Measurements from ENCODE around the gene METAP1.
"Not testable (repeated sequence)": the region's sequence is repeated elsewhere in the genome, so short reads cannot be mapped to it uniquely, and the experiment has no call there.

METAP1 gene

GRCh38 chr4:99102634-99103033, 107.1 kb downstream of the METAP1 start:
- no peak for DNase-seq

GRCh38 chr4:99103166-99103565, 107.6 kb downstream of the METAP1 start:
- DNase-seq = no peak

DNA sequence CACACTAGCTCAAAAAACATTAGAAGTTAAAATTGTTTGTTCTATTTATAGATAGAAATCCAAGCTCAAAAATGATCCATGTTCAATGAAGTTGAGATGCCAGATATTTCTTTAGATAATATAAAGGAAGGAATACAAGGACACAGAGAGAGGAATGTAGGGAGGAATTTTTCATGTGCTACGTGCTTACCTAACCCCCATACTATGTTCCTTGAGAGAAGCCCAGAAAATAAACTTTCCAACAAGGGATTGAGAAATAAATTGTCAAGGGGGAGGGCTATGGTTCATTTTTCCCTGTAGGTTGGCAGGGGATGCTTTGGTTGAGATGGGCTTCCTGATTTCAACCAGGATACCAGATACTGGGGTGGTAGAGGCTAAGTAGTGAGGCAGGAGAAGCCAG, 108.6 kb downstream of the METAP1 start:
- no peak for DNase-seq

DNA sequence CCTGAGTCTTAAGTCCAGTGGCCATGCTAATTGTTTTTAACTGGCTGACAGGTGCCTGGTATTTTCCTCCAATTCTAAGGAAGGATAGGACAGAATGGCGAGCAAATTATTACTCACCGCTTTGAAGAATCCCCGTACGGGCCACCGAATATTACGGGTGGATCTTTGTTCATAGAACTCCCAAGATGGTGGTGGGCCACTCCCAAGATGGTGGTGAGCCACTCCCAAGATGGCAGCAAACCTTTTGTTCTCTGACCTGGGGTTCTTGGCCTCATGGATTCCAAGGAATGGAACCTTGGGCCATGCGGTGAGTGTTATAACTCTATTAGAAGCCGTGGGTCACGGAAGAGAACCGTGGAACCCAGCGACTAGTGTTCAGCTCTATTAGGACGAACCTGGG, 113.8 kb downstream of the METAP1 start:
- DNase-seq = not testable (repeated sequence)
